ENCODE data around the gene RFX2.

DNA sequence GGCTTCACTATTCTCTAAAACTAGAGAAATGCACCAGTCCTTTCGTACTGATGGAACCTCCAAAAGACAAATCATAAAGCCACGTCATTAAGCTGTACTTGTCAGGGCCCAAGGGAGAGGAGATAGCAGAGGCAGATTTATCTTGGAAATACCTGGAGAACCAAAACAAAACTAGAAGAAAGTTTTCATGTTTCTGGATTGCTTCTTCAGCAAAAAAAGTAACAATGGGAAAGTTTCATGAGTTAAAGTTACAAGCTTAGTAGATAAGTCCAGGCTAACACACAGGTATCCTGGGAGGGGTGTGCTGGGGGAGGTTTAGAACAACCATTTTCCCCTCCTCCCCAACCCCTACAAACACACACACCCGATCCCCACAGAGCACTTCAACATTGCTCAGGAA, 154.0 kb downstream of the RFX2 start:
- TF ChIP-seq, protein P1, sequence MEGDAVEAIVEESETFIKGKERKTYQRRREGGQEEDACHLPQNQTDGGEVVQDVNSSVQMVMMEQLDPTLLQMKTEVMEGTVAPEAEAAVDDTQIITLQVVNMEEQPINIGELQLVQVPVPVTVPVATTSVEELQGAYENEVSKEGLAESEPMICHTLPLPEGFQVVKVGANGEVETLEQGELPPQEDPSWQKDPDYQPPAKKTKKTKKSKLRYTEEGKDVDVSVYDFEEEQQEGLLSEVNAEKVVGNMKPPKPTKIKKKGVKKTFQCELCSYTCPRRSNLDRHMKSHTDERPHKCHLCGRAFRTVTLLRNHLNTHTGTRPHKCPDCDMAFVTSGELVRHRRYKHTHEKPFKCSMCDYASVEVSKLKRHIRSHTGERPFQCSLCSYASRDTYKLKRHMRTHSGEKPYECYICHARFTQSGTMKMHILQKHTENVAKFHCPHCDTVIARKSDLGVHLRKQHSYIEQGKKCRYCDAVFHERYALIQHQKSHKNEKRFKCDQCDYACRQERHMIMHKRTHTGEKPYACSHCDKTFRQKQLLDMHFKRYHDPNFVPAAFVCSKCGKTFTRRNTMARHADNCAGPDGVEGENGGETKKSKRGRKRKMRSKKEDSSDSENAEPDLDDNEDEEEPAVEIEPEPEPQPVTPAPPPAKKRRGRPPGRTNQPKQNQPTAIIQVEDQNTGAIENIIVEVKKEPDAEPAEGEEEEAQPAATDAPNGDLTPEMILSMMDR (IDR thresholded peaks at IDR 0.05): no peak
- no peak for TF ChIP-seq POLR2AphosphoS5 (IDR thresholded peaks at IDR 0.05)

Data from breast epithelium (tissue), 3 donors.